GM19467 (cell line): ENCODE data around the gene TRPV2.
A peak's percentile ranks its signal among the peaks of the same experiment; 100 is the strongest.
"Not testable (repeated sequence)": the region's sequence is repeated elsewhere in the genome, so short reads cannot be mapped to it uniquely, and the experiment has no call there.

ENCODE experiments used
- ATAC-seq: cut with Tn5 transposase; IDR thresholded peaks from one replicate; pipeline ENCODE4 v1.9.1; 2021; ENCODE audit warnings: mild to moderate bottlenecking, moderate library complexity; ENCODE audit not compliant: unreplicated experiment

Gene TRPV2

GRCh38 chr17:16415031-16415924, at the start of gene TRPV2:
TSS of gene TRPV2 (plus strand) at chr17:16415571. CDS start at chr17:16417669, 2,098 bp downstream.
- no peak for ATAC-seq

- no peak for ATAC-seq
Measured at GRCh38 chr17:16371742-16372141, 43.6 kb upstream of the TRPV2 start.

- ATAC-seq, result no peak
Measured at GRCh38 chr17:16374146-16374938, 41.0 kb upstream of the TRPV2 start.

GRCh38 chr17:16377941-16378341, 37.4 kb upstream of the TRPV2 start:
- no peak for ATAC-seq

GRCh38 chr17:16378636-16379282, 36.6 kb upstream of the TRPV2 start:
- no peak for ATAC-seq

GRCh38 chr17:16379654-16380053, 35.7 kb upstream of the TRPV2 start:
- no peak for ATAC-seq

GRCh38 chr17:16380640-16381495, 34.5 kb upstream of the TRPV2 start, which contains the start of gene UBB:
TSS of gene UBB (plus strand) at chr17:16381091. CDS start at chr17:16381908, 817 bp downstream.
- peak; percentile 90 for ATAC-seq

GRCh38 chr17:16381496-16381820, 33.9 kb upstream of the TRPV2 start:
- ATAC-seq, result no peak

- ATAC-seq, result no peak
Measured at GRCh38 chr17:16383216-16383615, 32.2 kb upstream of the TRPV2 start.

GRCh38 chr17:16383772-16384287, 31.5 kb upstream of the TRPV2 start:
- no peak for ATAC-seq

- no peak for ATAC-seq
Measured at GRCh38 chr17:16384557-16384956, 30.8 kb upstream of the TRPV2 start.

GRCh38 chr17:16386126-16386507, 29.3 kb upstream of the TRPV2 start:
- not testable (repeated sequence) for ATAC-seq

- ATAC-seq, result no peak
Measured at GRCh38 chr17:16391451-16391850, 23.9 kb upstream of the TRPV2 start.

GRCh38 chr17:16392491-16392890, 22.9 kb upstream of the TRPV2 start:
- ATAC-seq, result not testable (repeated sequence)

GRCh38 chr17:16395887-16396286, 19.5 kb upstream of the TRPV2 start:
- not testable (repeated sequence) for ATAC-seq

- not testable (repeated sequence) for ATAC-seq
Measured at GRCh38 chr17:16396693-16397092, 18.7 kb upstream of the TRPV2 start.

GRCh38 chr17:16398270-16399267, 16.8 kb upstream of the TRPV2 start:
- ATAC-seq, result peak; percentile 56

- not testable (repeated sequence) for ATAC-seq
Measured at GRCh38 chr17:16403847-16404246, 11.5 kb upstream of the TRPV2 start.
